Upper lobe of right lung (tissue), 1 donor: ENCODE measurements around the gene TBC1D12. TPM values are rescaled to one million over a fixed set of nuclear protein-coding genes. Genes with fewer than 3 reads are reported as not detected.

Experiments
- ATAC-seq: fragments of 200-7000 bp; cut with Tn5 transposase; one replicate; pipeline ENCODE4 v1.9.1; 2020; ENCODE audit warnings: mild to moderate bottlenecking, moderate library complexity
- DNase-seq: peaks from one replicate; pipeline ENCODE4 v3.0.0-alpha.2; 2020
- H3K27ac ChIP-seq: fragments of 200-600 bp; one replicate; pipeline ENCODE4 v1.8.0; 2022
- H3K27me3 ChIP-seq: fragments of 200-600 bp; one replicate; pipeline ENCODE4 v1.8.0; 2022; ENCODE audit warnings: mild to moderate bottlenecking
- H3K36me3 ChIP-seq: fragments of 200-600 bp; one replicate; pipeline ENCODE4 v1.8.0; 2022
- H3K4me1 ChIP-seq: fragments of 200-600 bp; one replicate; pipeline ENCODE4 v1.8.0; 2022
- H3K4me3 ChIP-seq: fragments of 200-600 bp; one replicate; pipeline ENCODE4 v1.8.0; 2022; ENCODE audit warnings: mild to moderate bottlenecking
- H3K9me3 ChIP-seq: fragments of 200-600 bp; one replicate; pipeline ENCODE4 v1.8.0; 2022
- CTCF ChIP-seq: fragments of 200-600 bp; IDR thresholded peaks from one replicate; pipeline ENCODE4 v1.8.0; 2022; ENCODE audit warnings: antibody characterized with exemption
- intact Hi-C: fragments of 100-400 bp; cut with DNase I; formaldehyde crosslinking; loops from one replicate; pipeline ENCODE4 v1.11.0; 2022
- long read RNA-seq: library from polyadenylated mRNA; unstranded; transcript quantifications from one replicate; pipeline ENCODE4 v2.0.0, GENCODE V29; 2021
- total RNA-seq: library from RNA; stranded (reverse); fragmentation: NEBNext Ultra II Directional; extraction: Animal tissue kit (Norgen Biotek cat#: 25700); gene quantifications from one replicate; pipeline ENCODE4 v1.2.1, GENCODE V29; 2021
- donor health status: DM: no; HTN: yes; CAD: no; lungs with severe emphysema.

Gene TBC1D12
- 11.1 TPM for total RNA-seq
- long read RNA-seq, full-length matches to known transcripts: 11 of 26 reads
- long read RNA-seq, partial matches to known transcripts: 1 of 26 reads
- long read RNA-seq, other reads (novel, unspliced or antisense): 14 of 26 reads

DNA sequence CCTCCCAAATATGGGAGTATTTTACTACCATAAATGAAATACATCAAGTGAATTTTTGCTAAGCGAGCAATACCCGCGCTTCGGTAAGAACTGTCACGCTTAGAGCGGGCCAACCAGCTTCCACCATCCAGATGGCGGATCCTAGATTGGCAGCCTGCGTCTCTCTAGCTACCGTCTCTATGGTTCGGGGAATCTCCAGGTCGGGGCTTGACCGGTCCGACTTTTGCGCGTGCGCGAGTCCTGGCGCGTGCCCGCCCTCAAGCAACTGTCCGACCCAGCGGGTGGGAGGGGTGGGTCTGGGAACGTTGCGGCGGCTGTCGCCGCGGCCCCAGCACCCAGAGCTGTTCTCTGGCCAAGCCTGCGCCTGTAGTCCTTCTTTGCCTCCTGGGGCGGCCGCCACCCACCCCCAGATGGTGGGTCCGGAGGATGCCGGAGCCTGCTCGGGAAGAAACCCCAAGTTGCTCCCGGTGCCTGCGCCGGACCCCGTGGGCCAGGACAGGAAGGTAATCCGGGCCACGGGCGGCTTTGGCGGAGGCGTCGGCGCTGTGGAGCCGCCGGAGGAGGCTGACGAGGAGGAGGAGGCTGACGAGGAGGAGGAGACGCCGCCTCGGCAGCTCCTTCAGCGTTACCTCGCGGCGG, at the start of gene TBC1D12:
Gene TBC1D12, plus strand, starts transcription at position 338 of the 639 bp plus-strand sequence. Its CDS starts 73 bp downstream, at position 411.
- H3K4me3 ChIP-seq: peak within 1 kb of the TSS; percentile 77
- intact Hi-C loops: no loop called here
- H3K4me1 ChIP-seq: peaks cover 15% of the 10 kb centered on the region
- DNase-seq: peak; percentile 98
- no peaks in the 10 kb centered on the region for H3K9me3 ChIP-seq
- H3K27me3 ChIP-seq: peaks cover 7% of the 10 kb centered on the region
- ATAC-seq: peak; percentile 96
- TF ChIP-seq CTCF: no peak
- H3K27ac ChIP-seq: peak within 1 kb of the TSS; percentile 91
- no peaks in the 10 kb centered on the region for H3K36me3 ChIP-seq

GRCh38 chr10:94353336-94353735, 49.0 kb upstream of the TBC1D12 start:
- Histone ChIP-seq H3K27ac (no peak overlapping the region), H3K27me3 (no peaks in the 10 kb centered on the region), H3K36me3 (peaks cover 90% of the 10 kb centered on the region), H3K9me3 (no peaks in the 10 kb centered on the region), H3K4me3 (no peak overlapping the region), H3K4me1 (no peaks in the 10 kb centered on the region)
- ATAC-seq: no peak
- no peak for DNase-seq
- intact Hi-C loops: no loop called here
- no peak for TF ChIP-seq CTCF

GRCh38 chr10:94355841-94356240, 46.5 kb upstream of the TBC1D12 start:
- H3K36me3 ChIP-seq: peaks cover 72% of the 10 kb centered on the region
- no peak for TF ChIP-seq CTCF
- no peak for ATAC-seq

GRCh38 chr10:94357193-94357592, 45.1 kb upstream of the TBC1D12 start:
- ATAC-seq: no peak
- H3K27me3 ChIP-seq: no peaks in the 10 kb centered on the region
- H3K27ac ChIP-seq: no peak overlapping the region
- no peak overlapping the region for H3K4me3 ChIP-seq
- intact Hi-C loops: no loop called here
- no peak for DNase-seq
- H3K4me1 ChIP-seq: peaks cover 14% of the 10 kb centered on the region
- H3K36me3 ChIP-seq: peaks cover 61% of the 10 kb centered on the region
- no peak for TF ChIP-seq CTCF
- H3K9me3 ChIP-seq: no peaks in the 10 kb centered on the region

More at GRCh38 chr10:94355841-94356240, 46.5 kb upstream of the TBC1D12 start:
- H3K27ac ChIP-seq: no peak overlapping the region
- intact Hi-C loops: no loop called here
- H3K4me3 ChIP-seq: no peak overlapping the region
- no peak for DNase-seq
- peaks cover 2% of the 10 kb centered on the region for H3K4me1 ChIP-seq
- H3K9me3 ChIP-seq: no peaks in the 10 kb centered on the region
- H3K27me3 ChIP-seq: no peaks in the 10 kb centered on the region

- Histone ChIP-seq H3K27ac (no peak overlapping the region), H3K27me3 (no peaks in the 10 kb centered on the region), H3K36me3 (peaks cover 48% of the 10 kb centered on the region), H3K9me3 (no peaks in the 10 kb centered on the region), H3K4me3 (no peak overlapping the region), H3K4me1 (peaks cover 17% of the 10 kb centered on the region)
- no peak for TF ChIP-seq CTCF
- ATAC-seq (no peak), DNase-seq (no peak)
- intact Hi-C loops: no loop called here
Observed at GRCh38 chr10:94358480-94358879, 43.9 kb upstream of the TBC1D12 start.
